ENCODE measurements around the gene GSTM5. TPM values are rescaled to one million over a fixed set of nuclear protein-coding genes. Genes with fewer than 3 reads are reported as not detected.

The GSTM5 gene
- total and polyA plus RNA-seq, 2 of the 8 experiments (the other 6 are each of a cell fraction or from before 2014, with no cell fraction given), result 0.24 to 0.89 TPM

DNA sequence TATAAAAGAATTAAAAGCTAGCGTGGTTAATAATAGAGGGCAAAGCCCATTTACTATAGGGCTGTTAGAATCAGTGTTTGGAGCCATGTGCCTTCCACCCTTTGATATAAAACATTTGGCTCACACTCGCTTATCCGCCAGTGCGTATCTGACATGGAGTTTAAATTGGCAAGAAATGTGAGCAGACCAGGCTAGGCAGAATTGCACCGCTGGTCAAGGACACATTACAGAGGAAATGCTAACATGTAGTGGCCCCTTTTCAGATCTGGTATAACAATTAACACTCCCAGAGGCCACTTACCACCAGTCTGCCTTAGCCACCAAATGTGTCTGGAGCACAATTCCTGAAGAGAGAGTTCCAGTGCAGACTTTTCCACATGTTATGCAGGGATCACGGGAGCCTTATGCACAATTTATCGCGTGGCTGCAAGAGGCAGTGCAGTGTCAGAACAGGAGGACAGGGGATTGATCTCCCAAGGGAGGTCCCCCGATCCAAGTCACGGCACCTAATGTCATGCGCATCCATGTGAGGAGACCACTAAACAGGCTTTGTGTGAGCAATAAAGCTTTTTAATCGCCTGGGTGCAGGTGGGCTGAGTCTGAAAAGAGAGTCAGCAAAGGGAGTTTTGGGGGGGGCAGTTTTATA lies 14.8 kb downstream of the GSTM5 start:
- Histone ChIP-seq H2BK12ac (ENCODE audit: low read depth, low read length) (no peak overlapping the region), H3K18ac (ENCODE audit: extremely low read depth, low read length) (no peak overlapping the region), H3K23me2 (ENCODE audit: low read depth, low read length) (no peaks in the 10 kb centered on the region), H3K23ac (ENCODE audit: insufficient read length) (no peak overlapping the region), H3K27ac (ENCODE audit: low read depth, low read length) (no peak overlapping the region), H3K27me3 (replicated peaks in 1 of 4; ENCODE audit: control insufficient read depth in 3 of 4, extremely low read depth in 1 of 4, insufficient read depth in 3 of 4, low read length in 3 of 4) (peaks cover 0 to 2% (median 0%) of the 10 kb centered on the region in 4 experiments; a peak in 1 of 7 replicates), H3K79me2 (ENCODE audit: control insufficient read depth in 1 of 2, insufficient read depth in 2 of 2, low read length in 2 of 2) (no peaks in the 10 kb centered on the region), H4K20me1 (replicated peaks in 1 of 2; ENCODE audit: control insufficient read depth in 1 of 2, insufficient read depth in 2 of 2, low read length in 2 of 2) (no peaks in the 10 kb centered on the region), H3K36me3 (ENCODE audit: control insufficient read depth in 2 of 4, insufficient read depth in 4 of 4, low read length in 3 of 4) (no peaks in the 10 kb centered on the region), H4K91ac (replicated peaks; ENCODE audit: insufficient read length, low read length) (no peak overlapping the region), H3K4me3 (ENCODE audit: extremely low read depth in 1 of 4, insufficient read depth in 2 of 4, low read depth in 3 of 4, low read length in 4 of 4) (no peak overlapping the region), H3K14ac (ENCODE audit: insufficient read length) (no peak overlapping the region), H3K4me2 (ENCODE audit: insufficient read depth in 1 of 2, low read depth in 2 of 2, low read length in 2 of 2) (no peak overlapping the region), H2BK20ac (ENCODE audit: low read length) (no peak overlapping the region), H3K4ac (replicated peaks; ENCODE audit: insufficient read length, low read depth, low read length) (no peak overlapping the region), H2BK120ac (replicated peaks; ENCODE audit: low read depth, low read length) (no peak overlapping the region), H3K79me1 (ENCODE audit: low read depth, low read length) (no peaks in the 10 kb centered on the region), H3K4me1 (replicated peaks in 1 of 4; ENCODE audit: control insufficient read depth in 3 of 4, insufficient read depth in 4 of 4, low read length in 3 of 4) (no peaks in the 10 kb centered on the region), H2AFZ (ENCODE audit: low read length) (no peak overlapping the region), H2AK5ac (ENCODE audit: low read depth, low read length) (no peak overlapping the region), H2BK15ac (ENCODE audit: low read length) (no peak overlapping the region), H3K56ac (replicated peaks; ENCODE audit: insufficient read length, low read depth, low read length) (no peak overlapping the region), H3K9ac (replicated peaks in 1 of 4; ENCODE audit: extremely low read depth in 1 of 4, low read depth in 3 of 4, low read length in 3 of 4) (no peak overlapping the region), H4K8ac (ENCODE audit: extremely low read depth, insufficient read depth, low read length) (no peak overlapping the region), H4K5ac (ENCODE audit: insufficient read length, low read depth, low read length) (no peak overlapping the region), H3K9me3 (ENCODE audit: insufficient read depth in 2 of 2, low read depth in 1 of 2, low read length in 1 of 2) (peaks cover 7% of the 10 kb centered on the region in 2 experiments), H2BK5ac (ENCODE audit: low read depth, low read length) (no peak overlapping the region)
- ChIA-PET CTCF (ENCODE audit: partially characterized antibody) (interaction anchor here (0.7 to 1.5 kb wide), 2 partner anchors 97 to 257 kb away, joined by 3 read pairs; partner anchors contain the start of gene AHCYL1), POLR2A (ENCODE audit: partially characterized antibody) (interaction anchor here (0.6 to 1.3 kb wide), 2 partner anchors 13 to 354 kb away, joined by 3 to 5 read pairs; no protein-coding TSS in a partner anchor)
- no peak for DNase-seq (ENCODE audit: low read depth in 1 of 2, low spot score in 2 of 2)
- FAIRE-seq, result no peak
- 93% methylated on average over 10 of the region's 12 CpGs; no CpG with 5 or more reads in 1 of the 2 experiments for WGBS, 2 experiments (ENCODE audit: extremely low coverage in 1 of 2, insufficient coverage in 1 of 2, insufficient read length in 1 of 2, insufficient replicate concordance in 2 of 2, low coverage in 1 of 2, low lambda C conversion rate in 2 of 2, missing lambda C conversion rate in 1 of 2)
- TF ChIP-seq, protein P1, sequence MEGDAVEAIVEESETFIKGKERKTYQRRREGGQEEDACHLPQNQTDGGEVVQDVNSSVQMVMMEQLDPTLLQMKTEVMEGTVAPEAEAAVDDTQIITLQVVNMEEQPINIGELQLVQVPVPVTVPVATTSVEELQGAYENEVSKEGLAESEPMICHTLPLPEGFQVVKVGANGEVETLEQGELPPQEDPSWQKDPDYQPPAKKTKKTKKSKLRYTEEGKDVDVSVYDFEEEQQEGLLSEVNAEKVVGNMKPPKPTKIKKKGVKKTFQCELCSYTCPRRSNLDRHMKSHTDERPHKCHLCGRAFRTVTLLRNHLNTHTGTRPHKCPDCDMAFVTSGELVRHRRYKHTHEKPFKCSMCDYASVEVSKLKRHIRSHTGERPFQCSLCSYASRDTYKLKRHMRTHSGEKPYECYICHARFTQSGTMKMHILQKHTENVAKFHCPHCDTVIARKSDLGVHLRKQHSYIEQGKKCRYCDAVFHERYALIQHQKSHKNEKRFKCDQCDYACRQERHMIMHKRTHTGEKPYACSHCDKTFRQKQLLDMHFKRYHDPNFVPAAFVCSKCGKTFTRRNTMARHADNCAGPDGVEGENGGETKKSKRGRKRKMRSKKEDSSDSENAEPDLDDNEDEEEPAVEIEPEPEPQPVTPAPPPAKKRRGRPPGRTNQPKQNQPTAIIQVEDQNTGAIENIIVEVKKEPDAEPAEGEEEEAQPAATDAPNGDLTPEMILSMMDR (IDR thresholded peaks at IDR 0.05; ENCODE audit: control extremely low read depth in 1 of 3, insufficient read depth in 1 of 3, low read depth in 1 of 3, low read length in 3 of 3), result no peak
- no peak for TF ChIP-seq EGR1 (IDR thresholded peaks at IDR 0.05; ENCODE audit: borderline replicate concordance, low read depth, low read length)

Measured in H1 (cell line).